Transverse colon (tissue), 4 donors: ENCODE data around the gene SRL. TPM values are rescaled to one million over a fixed set of nuclear protein-coding genes. Genes with fewer than 3 reads are reported as not detected.

Source experiments
- DNase-seq: peaks from one replicate; pipeline ENCODE4 v3.0.0-alpha.2; 2019
- H3K27ac ChIP-seq, 4 donors: fragments of 200-600 bp; sonication (generic); 2 replicates each; pipeline ENCODE4 v1.5.1; 2016 to 2018; ENCODE audit warnings: inconsistent platforms in 4 of 4
- H3K27me3 ChIP-seq: fragments of 200-600 bp; sonication (generic); 2 replicates; pipeline ENCODE4 v1.5.1; 2017; ENCODE audit warnings: inconsistent platforms
- H3K36me3 ChIP-seq, 4 donors: fragments of 200-600 bp; sonication (generic); 2 replicates each; pipeline ENCODE4 v1.5.1; 2017 to 2019; ENCODE audit warnings: inconsistent platforms in 4 of 4
- H3K4me1 ChIP-seq, 4 donors: fragments of 200-600 bp; sonication (generic); 2 replicates each; pipeline ENCODE4 v1.5.1; 2017 to 2020; ENCODE audit warnings: inconsistent platforms in 4 of 4
- H3K4me3 ChIP-seq, 4 donors: fragments of 200-600 bp; sonication (generic); 1 replicate in 1 of 4; 2 replicates in 3 of 4; pipeline versions ENCODE4 v1.5.1 to v1.6.1; 2017 to 2019; ENCODE audit warnings: inconsistent platforms in 4 of 4
- H3K9me3 ChIP-seq, 2 donors: fragments of 200-600 bp; sonication (generic); 2 replicates each; pipeline ENCODE4 v1.5.1; 2017 to 2019; ENCODE audit warnings: inconsistent platforms in 2 of 2
- EP300 ChIP-seq: sonication (generic); formaldehyde crosslinking; IDR thresholded peaks from one replicate; pipeline ENCODE4 v1.6.1; 2017; ENCODE audit warnings: antibody characterized with exemption, low read depth
- POLR2A ChIP-seq: fragments of 450-650 bp; IDR thresholded peaks from one replicate; pipeline ENCODE4 v1.6.1; 2016; ENCODE audit warnings: antibody characterized with exemption, mild to moderate bottlenecking, moderate library complexity
- POLR2AphosphoS5 ChIP-seq, 3 donors: sonication (generic); formaldehyde crosslinking; IDR thresholded peaks; one replicate each; pipeline ENCODE4 v1.6.1; 2016; ENCODE audit warnings: antibody characterized with exemption in 3 of 3
- WGBS, 2 donors: methylation state at CpG; one replicate each; pipeline ENCODE4 v1.1.5; 2018; ENCODE audit warnings: low coverage in 1 of 2; 5-methylcytosine and 5-hydroxymethylcytosine counted together
- in situ Hi-C, 4 donors: fragments of 200-750 bp; cut with MboI; loops; one replicate each; pipeline versions ENCODE4 v1.15.0 to v1.15.1; 2017; ENCODE audit warnings: low sequenced_read_pairs in 3 of 4, low pct_ligation_motif_present in 1 of 4, low pct_unique_long_range_greater_than_20kb in 1 of 4
- intact Hi-C: fragments of 100-400 bp; cut with DNase I; formaldehyde crosslinking; loops from one replicate; pipeline ENCODE4 v1.15.1; 2023; ENCODE audit warnings: low total_unique reads
- total RNA-seq, 4 donors: library from RNA; depleted of rRNA; stranded (reverse); fragments of >200 nt; gene quantifications; one replicate each; pipeline ENCODE4 v1.1.0, GENCODE V29; 2016
- TF ChIP-seq, protein P1 (sequence below), 5 experiments: fragments of 200-600 bp in 3 of 5; fragments of 450-650 bp in 2 of 5; sonication (generic) in 3 of 5; IDR thresholded peaks; 1 replicate in 2 of 5; 2 replicates in 3 of 5; pipeline ENCODE4 v1.5.1; 2016 to 2017; ENCODE audit warnings: antibody characterized with exemption in 5 of 5, inconsistent platforms in 3 of 5, mild to moderate bottlenecking in 2 of 5, moderate library complexity in 1 of 5

The SRL gene
- total RNA-seq, 4 donors from 2014 or later = 0.32 to 0.68 TPM; not detected in 2

DNA sequence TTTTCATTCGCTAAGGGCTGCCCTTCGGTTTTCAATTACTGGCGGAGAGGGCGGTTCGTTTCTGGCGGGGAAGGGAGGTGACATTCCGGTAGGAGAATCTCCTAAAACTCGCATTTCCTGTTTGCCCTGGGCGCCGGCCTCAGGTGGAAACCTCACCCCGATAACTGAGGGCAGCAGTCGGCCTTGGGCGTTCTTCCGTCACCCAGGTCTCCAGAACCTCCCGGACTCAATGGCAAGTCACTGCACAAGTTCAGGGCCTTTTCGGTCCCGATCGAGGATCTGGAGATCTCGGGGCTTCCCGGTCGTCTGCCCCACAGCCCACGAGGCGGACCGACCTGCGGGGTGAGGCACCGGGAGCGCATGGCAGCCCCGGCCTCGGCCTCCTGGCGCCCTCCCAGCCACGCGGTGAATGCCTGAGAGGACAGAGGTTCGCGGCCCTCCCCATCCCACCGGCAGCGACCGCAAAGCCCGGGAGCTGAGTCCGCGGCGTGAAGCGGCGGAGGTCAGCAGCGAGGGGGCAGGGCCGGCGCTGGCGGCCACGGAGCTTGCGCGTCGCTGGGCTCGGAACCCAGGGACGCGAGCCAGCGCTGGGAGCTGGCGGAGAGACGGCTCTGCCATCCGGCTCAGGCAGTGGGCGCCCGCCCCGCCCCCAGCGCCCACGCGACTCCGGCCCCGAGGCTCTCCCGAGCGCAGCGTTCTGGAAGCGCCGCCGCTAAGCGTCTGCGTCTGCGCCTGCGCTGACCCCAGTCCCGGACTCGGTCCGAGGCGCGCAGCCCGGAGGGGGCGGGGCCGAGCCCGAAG is 58.4 kb downstream of the SRL start:
- H3K4me3 ChIP-seq = peak overlapping the region; percentile 42 to 86 (median 76)
- TF ChIP-seq EP300 = no peak
- TF ChIP-seq POLR2AphosphoS5 (IDR thresholded peaks at IDR 0.05) = peak; percentile 70 to 92 (median 87)
- TF ChIP-seq, protein P1, sequence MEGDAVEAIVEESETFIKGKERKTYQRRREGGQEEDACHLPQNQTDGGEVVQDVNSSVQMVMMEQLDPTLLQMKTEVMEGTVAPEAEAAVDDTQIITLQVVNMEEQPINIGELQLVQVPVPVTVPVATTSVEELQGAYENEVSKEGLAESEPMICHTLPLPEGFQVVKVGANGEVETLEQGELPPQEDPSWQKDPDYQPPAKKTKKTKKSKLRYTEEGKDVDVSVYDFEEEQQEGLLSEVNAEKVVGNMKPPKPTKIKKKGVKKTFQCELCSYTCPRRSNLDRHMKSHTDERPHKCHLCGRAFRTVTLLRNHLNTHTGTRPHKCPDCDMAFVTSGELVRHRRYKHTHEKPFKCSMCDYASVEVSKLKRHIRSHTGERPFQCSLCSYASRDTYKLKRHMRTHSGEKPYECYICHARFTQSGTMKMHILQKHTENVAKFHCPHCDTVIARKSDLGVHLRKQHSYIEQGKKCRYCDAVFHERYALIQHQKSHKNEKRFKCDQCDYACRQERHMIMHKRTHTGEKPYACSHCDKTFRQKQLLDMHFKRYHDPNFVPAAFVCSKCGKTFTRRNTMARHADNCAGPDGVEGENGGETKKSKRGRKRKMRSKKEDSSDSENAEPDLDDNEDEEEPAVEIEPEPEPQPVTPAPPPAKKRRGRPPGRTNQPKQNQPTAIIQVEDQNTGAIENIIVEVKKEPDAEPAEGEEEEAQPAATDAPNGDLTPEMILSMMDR (IDR thresholded peaks at IDR 0.05) = peak in 1 of 5 experiments; percentile 20
- peak; percentile 74 for TF ChIP-seq POLR2A
- H3K4me1 ChIP-seq = peaks cover 4 to 10% (median 5%) of the 10 kb centered on the region in 4 donors
- no peaks in the 10 kb centered on the region for H3K36me3 ChIP-seq
- in situ Hi-C loops = loop anchor here in 1 of 4 donors (25.0 kb wide), 1 partner anchor 154 kb away; no protein-coding TSS in a partner anchor
- WGBS, 2 donors = 2 to 20% methylated on average over 1 to 28 of the region's 85 CpGs
- H3K27me3 ChIP-seq = peaks cover 6% of the 10 kb centered on the region
- peak overlapping the region; percentile 94 to 98 (median 97) for H3K27ac ChIP-seq
- intact Hi-C loops = no loop called here
- H3K9me3 ChIP-seq = no peaks in the 10 kb centered on the region
- peak; percentile 95 for DNase-seq

DNA sequence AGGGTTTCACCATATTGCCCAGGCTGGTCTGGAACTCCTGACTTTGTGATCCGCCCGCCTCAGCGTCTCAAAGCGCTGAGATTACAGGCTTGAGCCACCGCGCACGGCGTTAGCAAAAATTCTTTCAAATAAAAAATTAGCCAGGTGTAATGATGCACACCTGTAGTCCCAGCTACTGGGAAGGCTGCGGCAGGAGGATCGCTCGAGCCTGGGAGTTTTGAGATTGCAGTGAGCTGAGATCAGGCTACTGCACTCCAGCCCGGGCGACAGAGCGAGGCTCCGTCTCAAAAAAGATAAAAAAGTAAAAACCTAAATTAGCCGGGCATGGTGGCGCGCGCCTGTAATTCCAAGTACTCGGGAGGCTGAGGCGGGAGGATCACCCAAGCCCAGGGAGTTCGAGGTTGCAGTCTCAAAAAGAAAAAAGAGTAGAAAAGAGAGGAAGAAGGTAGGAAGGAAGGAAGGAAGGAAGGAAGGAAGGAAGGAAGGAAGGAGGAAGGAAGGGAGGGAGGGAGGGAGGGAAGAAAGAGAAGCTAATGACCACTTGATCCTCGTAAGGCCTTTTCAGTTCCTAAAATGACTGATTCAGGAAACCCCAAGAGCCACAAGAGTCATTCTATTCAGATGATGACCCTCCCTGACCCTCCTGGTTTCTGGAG is 59.2 kb downstream of the SRL start:
- TF ChIP-seq POLR2AphosphoS5 (IDR thresholded peaks at IDR 0.05) (no peak), EP300 (no peak), POLR2A (no peak)
- TF ChIP-seq, protein P1 (IDR thresholded peaks at IDR 0.05) = no peak
- H3K4me1 ChIP-seq = peaks cover 4 to 10% (median 5%) of the 10 kb centered on the region in 4 donors
- WGBS, 2 donors = 50 to 91% methylated on average over 2 to 23 of the region's 23 CpGs
- H3K27me3 ChIP-seq = peaks cover 2% of the 10 kb centered on the region
- no peak for DNase-seq
- in situ Hi-C loops = loop anchor here in 1 of 4 donors (25.0 kb wide), 1 partner anchor 155 kb away; no protein-coding TSS in a partner anchor
- H3K4me3 ChIP-seq = peak overlapping the region; percentile 42 to 86 (median 76)
- H3K27ac ChIP-seq = peak overlapping the region; percentile 94 to 98 (median 97)
- no peaks in the 10 kb centered on the region for H3K36me3 ChIP-seq
- intact Hi-C loops = no loop called here
- H3K9me3 ChIP-seq = no peaks in the 10 kb centered on the region

DNA sequence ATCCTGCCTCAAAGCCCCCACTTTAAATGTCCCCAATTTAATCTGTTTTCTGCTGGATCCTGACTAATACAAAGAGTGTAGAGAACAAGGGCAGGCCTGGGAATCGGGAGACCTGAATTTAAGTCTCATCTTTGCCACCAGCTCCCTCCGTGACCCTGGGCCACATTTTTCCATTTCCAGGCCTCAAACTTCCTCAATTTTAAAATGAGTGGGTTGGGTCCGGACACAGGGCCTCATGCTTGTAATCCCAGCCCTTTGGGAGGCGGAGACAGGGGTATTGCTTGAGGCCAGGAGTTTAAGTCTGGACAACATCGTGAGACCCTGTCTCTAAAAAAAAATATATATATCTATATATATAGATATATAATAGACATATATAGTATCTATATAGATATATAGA is 61.4 kb downstream of the SRL start:
- TF ChIP-seq, protein P1 (IDR thresholded peaks at IDR 0.05) = no peak
- TF ChIP-seq POLR2AphosphoS5 (IDR thresholded peaks at IDR 0.05) (no peak), POLR2A (no peak), EP300 (no peak)
- Histone ChIP-seq H3K9me3 (no peaks in the 10 kb centered on the region), H3K27me3 (no peaks in the 10 kb centered on the region), H3K4me1 (peaks cover 4 to 10% (median 5%) of the 10 kb centered on the region in 4 donors), H3K36me3 (no peaks in the 10 kb centered on the region), H3K4me3 (no peak overlapping the region), H3K27ac (no peak overlapping the region)
- no peak for DNase-seq
- in situ Hi-C loops = loop anchor here in 1 of 4 donors (25.0 kb wide), 1 partner anchor 157 kb away; no protein-coding TSS in a partner anchor
- intact Hi-C loops = no loop called here
- WGBS, 2 donors = 74 to 80% methylated on average over 3 to 5 of the region's 5 CpGs

DNA sequence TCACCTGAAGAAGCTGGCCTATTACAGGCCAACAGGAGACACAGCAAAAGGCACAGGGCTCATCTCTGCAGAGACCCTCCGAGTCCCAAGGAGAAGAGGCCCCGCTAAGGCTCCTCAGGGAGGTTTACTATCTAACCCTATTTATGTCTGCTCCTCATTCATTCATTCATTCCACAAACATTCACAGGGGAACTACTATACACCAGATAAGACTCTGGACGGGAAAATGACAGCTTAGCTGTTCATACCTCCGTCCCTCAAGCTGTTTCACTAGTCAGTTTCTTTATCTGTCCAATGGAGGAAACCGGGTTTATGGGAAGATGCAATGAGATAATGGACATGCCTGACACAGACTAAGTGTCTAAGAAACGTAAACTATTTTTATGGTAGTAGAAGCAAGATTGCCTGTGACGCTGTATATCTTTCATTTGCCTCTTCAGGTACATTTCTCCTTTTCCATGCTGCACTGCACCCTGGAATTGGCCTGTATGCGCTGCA is 62.1 kb downstream of the SRL start:
- in situ Hi-C loops = loop anchor here in 1 of 4 donors (25.0 kb wide), 1 partner anchor 157 kb away; no protein-coding TSS in a partner anchor
- 80 to 83% methylated on average over 3 to 8 of the region's 8 CpGs for WGBS, 2 donors
- H3K36me3 ChIP-seq = no peaks in the 10 kb centered on the region

More for the DNA sequence above, 62.1 kb downstream of the SRL start:
- DNase-seq = no peak
- H3K27ac ChIP-seq = no peak overlapping the region
- H3K4me3 ChIP-seq = no peak overlapping the region
- peaks cover 4 to 10% (median 5%) of the 10 kb centered on the region in 4 donors for H3K4me1 ChIP-seq
- no peaks in the 10 kb centered on the region for H3K27me3 ChIP-seq
- intact Hi-C loops = no loop called here
- no peaks in the 10 kb centered on the region for H3K9me3 ChIP-seq
- TF ChIP-seq EP300 (no peak), POLR2A (no peak), POLR2AphosphoS5 (IDR thresholded peaks at IDR 0.05) (no peak)
- TF ChIP-seq, protein P1 (IDR thresholded peaks at IDR 0.05) = no peak
